DMS153 treated with DMSO at 0.1 percent for 48 hours (cell line): ENCODE results near the gene INTS11.

ENCODE experiments used
- DNase-seq: peaks from one replicate; lab custom pipeline; 2025; ENCODE audit not compliant: unreplicated experiment; lab: John Stamatoyannopoulos, UW

Gene INTS11

GRCh38 chr1:1345384-1345783 lies 20.9 kb upstream of the INTS11 start:
- DNase-seq: no peak

- no peak for DNase-seq
These were observed 20.3 kb upstream of the INTS11 start for GRCh38 chr1:1344655-1345361.

GRCh38 chr1:1343811-1344421 lies 19.5 kb upstream of the INTS11 start:
- DNase-seq: no peak

- DNase-seq: no peak
These were observed 18.2 kb upstream of the INTS11 start for GRCh38 chr1:1342584-1343115.

GRCh38 chr1:1342061-1342562 lies 17.7 kb upstream of the INTS11 start:
- no peak for DNase-seq

GRCh38 chr1:1341549-1342021 lies 17.1 kb upstream of the INTS11 start:
- no peak for DNase-seq

GRCh38 chr1:1340791-1341548 lies 16.5 kb upstream of the INTS11 start:
- no peak for DNase-seq

GRCh38 chr1:1340185-1340584 lies 15.7 kb upstream of the INTS11 start:
- DNase-seq: no peak

- DNase-seq: no peak
These were observed 13.8 kb upstream of the INTS11 start for GRCh38 chr1:1338278-1338677.

- no peak for DNase-seq
These were observed 13.3 kb upstream of the INTS11 start for GRCh38 chr1:1337793-1338147.

GRCh38 chr1:1336931-1337792 lies 12.7 kb upstream of the INTS11 start:
- DNase-seq: no peak

GRCh38 chr1:1336446-1336845 lies 12.0 kb upstream of the INTS11 start:
- DNase-seq: no peak

GRCh38 chr1:1335792-1336248 lies 11.4 kb upstream of the INTS11 start:
- DNase-seq: no peak

- DNase-seq: no peak
These were observed 10.8 kb upstream of the INTS11 start for GRCh38 chr1:1335283-1335682.

GRCh38 chr1:1334835-1335234 lies 10.4 kb upstream of the INTS11 start:
- no peak for DNase-seq

GRCh38 chr1:1333551-1334241 lies 9.2 kb upstream of the INTS11 start:
- DNase-seq: no peak

GRCh38 chr1:1332774-1333480 lies 8.5 kb upstream of the INTS11 start:
- no peak for DNase-seq

GRCh38 chr1:1332031-1332755 lies 7.7 kb upstream of the INTS11 start:
- no peak for DNase-seq
